ENCODE results near the gene DLG2. TPM values are rescaled to one million over a fixed set of nuclear protein-coding genes. Genes with fewer than 3 reads are reported as not detected.
A peak's percentile ranks its signal among the peaks of the same experiment; 100 is the strongest.
"Not testable (repeated sequence)": the region's sequence is repeated elsewhere in the genome, so short reads cannot be mapped to it uniquely, and the experiment has no call there.

The DLG2 gene
- total RNA-seq, 1 experiment from 2014 or later, result 12.1 TPM

DNA sequence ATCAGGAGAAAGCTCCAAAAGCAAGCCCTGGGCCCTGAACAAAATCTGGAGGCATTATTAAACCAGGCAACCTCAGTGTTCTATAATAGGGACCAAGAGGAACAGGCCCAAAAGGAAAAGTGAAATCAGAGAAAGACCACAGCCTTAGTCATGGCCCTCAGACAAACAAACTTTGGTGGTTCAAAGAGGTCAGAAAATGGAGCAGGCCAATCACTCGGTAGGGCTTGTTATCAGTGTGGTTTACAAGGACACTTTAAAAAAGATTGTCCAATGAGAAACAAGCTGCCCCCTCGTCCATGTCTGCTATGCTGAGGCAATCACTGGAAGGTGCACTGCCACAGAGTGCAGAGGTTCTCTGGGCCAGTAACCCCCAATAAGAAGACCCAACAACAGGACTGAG lies 17.9 kb downstream of the DLG2 start:
- not testable (repeated sequence) for H3K36me3 ChIP-seq; H3K4me1 ChIP-seq; H3K27ac ChIP-seq; H3K4me3 ChIP-seq; H3K27me3 ChIP-seq; DNase-seq; H3K9me3 ChIP-seq (replicated peaks)

DNA sequence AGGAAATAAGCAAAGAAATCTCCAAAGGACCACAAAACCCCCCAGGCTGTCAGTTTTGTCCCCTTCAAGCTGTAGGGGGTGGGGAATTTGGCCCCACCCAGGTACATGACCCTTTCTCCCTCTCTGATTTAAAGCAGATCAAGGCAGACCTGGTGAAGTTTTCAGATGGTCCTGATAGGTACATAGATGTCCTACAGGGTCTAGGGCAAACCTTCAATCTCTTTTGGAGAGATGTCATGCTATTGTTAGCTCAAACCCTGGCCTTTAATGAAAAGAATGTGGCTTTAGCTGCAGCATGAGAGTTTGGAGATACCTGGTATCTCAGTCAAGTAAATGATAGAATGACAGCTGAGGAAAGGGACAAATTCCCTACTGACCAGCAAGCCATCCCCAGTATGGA lies 18.5 kb downstream of the DLG2 start:
- H3K27ac ChIP-seq; H3K9me3 ChIP-seq (replicated peaks); H3K4me3 ChIP-seq; DNase-seq; H3K36me3 ChIP-seq; H3K4me1 ChIP-seq; H3K27me3 ChIP-seq: not testable (repeated sequence)

DNA sequence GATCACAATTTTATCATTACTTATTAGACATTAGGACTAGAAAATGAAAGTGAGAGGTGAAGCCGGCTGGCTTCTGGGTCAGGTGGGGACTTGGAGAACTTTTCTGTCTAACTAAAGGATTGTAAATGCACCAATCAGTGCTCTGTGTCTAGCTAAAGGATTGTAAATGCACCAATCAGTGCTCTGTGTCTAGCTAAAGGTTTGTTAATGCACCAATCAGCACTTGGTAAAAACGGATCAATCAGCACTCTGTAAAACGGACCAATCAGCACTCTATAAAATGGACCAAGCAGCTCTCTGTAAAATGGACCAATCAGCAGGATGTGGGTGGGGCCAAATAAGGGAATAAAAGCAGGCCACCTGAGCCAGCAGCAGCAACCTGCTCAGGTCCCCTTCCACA lies 20.9 kb downstream of the DLG2 start:
- not testable (repeated sequence) for DNase-seq; H3K27ac ChIP-seq; H3K36me3 ChIP-seq; H3K9me3 ChIP-seq (replicated peaks); H3K4me3 ChIP-seq; H3K4me1 ChIP-seq; H3K27me3 ChIP-seq

DNA sequence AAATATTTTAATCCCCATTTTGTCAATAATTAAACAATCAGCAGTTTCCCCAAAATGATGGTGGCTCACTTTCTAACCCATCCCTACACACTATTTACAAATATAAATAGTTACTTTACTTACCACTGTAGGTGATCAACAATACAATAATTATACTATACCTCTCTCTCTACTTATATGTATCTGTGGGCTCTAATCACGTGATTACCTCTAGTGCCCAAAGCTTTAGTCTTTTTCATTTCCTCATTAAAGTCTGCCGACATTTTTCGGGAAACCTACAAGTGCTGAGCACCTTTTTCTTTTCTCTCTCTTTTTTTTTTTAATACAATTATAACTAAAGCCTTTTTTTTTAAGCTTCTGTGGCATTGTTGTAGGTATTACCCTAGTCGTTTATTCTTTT lies 23.9 kb downstream of the DLG2 start:
- H3K36me3 ChIP-seq, result no peaks in the 10 kb centered on the region
- no peaks in the 10 kb centered on the region for H3K9me3 ChIP-seq (replicated peaks)
- no peak overlapping the region for H3K4me3 ChIP-seq
- DNase-seq, result no peak
- no peaks in the 10 kb centered on the region for H3K4me1 ChIP-seq
- H3K27me3 ChIP-seq, result no peaks in the 10 kb centered on the region
- H3K27ac ChIP-seq, result no peak overlapping the region

DNA sequence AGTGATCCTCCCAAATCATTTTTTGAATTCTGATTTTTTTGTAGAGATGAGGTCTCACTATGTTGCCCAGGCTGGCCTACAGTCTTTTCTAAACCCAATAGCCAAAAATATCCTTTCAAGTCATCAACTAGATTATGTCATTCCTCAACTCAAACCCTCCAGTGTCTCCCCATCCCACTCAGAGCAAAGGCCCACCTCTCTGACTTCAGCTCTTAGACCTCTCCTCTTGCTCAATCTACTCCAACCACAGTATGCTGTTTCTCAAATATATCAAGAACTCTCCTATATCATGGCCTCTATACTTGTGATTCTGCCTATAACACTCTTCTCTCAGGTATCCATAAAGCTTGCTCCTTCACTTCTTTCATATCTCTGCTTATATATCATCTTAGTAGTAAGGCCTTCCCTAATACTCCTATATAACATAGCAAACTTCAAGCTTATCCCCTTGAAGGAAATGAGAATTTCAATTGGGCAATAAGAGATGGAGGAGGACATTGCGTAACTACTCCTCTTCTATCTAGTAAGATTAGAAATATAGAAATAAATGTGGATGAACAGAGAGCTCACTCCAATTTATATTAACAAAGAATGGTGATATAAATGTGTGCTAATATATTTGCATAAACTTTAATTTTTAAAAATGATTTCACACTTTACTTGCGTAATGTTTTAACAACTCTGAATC lies 24.5 kb downstream of the DLG2 start:
- H3K27me3 ChIP-seq, result no peaks in the 10 kb centered on the region
- no peak overlapping the region for H3K4me3 ChIP-seq
- no peaks in the 10 kb centered on the region for H3K36me3 ChIP-seq
- no peak for DNase-seq
- no peaks in the 10 kb centered on the region for H3K9me3 ChIP-seq (replicated peaks)
- H3K27ac ChIP-seq, result no peak overlapping the region
- no peaks in the 10 kb centered on the region for H3K4me1 ChIP-seq

DNA sequence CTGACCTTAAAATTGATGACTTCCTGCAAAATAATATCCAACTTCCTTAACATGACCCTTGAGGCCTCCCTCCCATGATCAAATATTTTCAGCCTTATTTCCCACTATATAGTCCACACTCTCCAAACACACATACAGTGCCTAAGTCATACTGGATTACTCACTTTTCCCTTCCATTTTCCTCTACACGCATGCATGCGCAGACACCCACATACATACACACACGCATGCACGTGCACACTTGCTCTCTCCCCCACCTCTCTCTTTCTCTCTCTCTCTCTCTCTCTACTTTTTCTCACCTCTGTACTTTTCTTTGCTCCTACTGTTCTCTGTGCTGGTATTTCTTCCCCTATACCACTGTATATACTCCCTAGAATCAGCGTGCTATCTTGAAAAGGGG lies 28.1 kb downstream of the DLG2 start:
- no peaks in the 10 kb centered on the region for H3K36me3 ChIP-seq
- no peak overlapping the region for H3K27ac ChIP-seq
- H3K4me1 ChIP-seq, result no peaks in the 10 kb centered on the region

DNA sequence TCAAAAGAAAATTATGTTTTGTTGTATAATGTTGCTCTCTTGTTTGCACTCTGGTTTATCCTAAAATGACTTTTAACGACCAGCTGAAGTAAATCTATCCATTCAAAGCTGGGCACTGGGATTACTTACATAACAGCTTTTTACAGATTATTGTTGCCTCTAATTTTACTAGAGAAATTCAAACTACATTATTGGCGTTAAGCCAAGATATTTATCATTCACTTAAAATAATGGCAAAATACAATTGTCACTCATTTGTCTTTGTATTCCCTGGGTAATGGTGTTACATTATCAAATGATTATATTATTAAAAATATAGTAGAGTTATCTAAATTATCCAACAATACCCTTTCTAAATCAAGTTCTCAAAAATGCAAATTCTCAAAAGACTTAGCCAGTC lies 30.3 kb downstream of the DLG2 start:
- Histone ChIP-seq H3K36me3 (no peaks in the 10 kb centered on the region), H3K4me1 (no peaks in the 10 kb centered on the region)

More for the DNA sequence above, 28.1 kb downstream of the DLG2 start:
- no peak for DNase-seq
- Histone ChIP-seq H3K27me3 (no peaks in the 10 kb centered on the region), H3K4me3 (no peak overlapping the region), H3K9me3 (replicated peaks) (no peaks in the 10 kb centered on the region)

DNA sequence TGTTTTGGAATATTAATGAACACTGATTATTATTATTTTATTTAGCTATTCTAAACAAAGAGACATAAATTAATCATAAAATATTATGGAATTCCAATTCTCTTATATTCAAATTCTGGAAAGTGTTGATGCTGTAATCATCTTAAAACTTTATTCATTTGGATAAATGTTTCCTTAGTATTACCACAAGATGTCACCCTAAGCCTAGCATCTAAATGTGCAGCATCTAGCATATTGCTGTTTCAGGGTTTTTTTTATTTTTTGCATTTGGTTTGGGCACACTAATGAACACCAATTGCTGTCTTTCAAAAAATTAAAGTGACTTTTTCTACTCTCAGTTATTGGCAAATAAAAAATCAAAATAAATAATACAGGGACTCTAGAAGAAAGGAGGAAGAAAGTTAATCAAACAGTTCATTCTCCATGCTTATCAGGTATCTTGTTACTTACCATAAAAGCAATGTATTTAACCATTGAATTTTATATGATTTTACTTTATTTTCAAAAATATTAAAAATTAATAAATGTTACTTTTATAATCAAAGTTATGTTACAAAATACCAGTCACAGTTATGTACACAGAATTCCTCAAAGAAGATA lies 31.8 kb downstream of the DLG2 start:
- H3K9me3 ChIP-seq (replicated peaks), result no peaks in the 10 kb centered on the region
- no peak overlapping the region for H3K4me3 ChIP-seq
- no peak overlapping the region for H3K27ac ChIP-seq
- no peaks in the 10 kb centered on the region for H3K36me3 ChIP-seq
- no peaks in the 10 kb centered on the region for H3K4me1 ChIP-seq
- peak in 1 of 2 experiments; percentile 77 for DNase-seq
- no peaks in the 10 kb centered on the region for H3K27me3 ChIP-seq

More for the DNA sequence above, 30.3 kb downstream of the DLG2 start:
- H3K9me3 ChIP-seq (replicated peaks), result no peaks in the 10 kb centered on the region
- no peaks in the 10 kb centered on the region for H3K27me3 ChIP-seq
- no peak overlapping the region for H3K4me3 ChIP-seq
- no peak for DNase-seq
- H3K27ac ChIP-seq, result no peak overlapping the region

DNA sequence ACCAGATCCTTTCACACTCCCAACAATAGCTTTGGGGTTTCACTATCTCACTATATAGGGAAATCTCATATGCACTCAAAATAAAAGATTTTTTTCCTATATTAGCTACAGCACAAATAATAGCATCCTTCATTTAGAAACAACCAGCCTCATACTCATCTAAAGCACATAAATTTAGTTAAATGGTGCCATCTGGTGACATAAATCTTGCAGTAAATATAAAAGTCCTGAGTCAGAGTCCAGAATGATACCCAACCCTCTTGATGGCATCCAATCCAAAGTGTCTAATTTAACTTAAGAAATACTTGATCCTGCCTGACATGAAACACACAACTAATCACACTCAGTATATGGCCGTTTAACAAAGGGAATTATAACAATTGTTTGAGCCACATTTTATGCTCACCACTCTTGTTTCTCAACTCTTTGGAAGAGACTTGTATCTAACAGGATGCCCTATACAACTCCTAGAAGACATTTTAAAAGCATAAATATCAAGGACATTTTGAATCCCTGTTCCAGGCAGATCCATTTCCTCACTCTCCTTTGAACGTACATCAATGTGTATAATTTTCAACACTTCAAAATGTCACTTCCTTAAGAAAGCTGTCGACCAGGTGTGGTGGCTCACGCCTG lies 36.2 kb downstream of the DLG2 start:
- Histone ChIP-seq H3K27ac (no peak overlapping the region), H3K27me3 (no peaks in the 10 kb centered on the region), H3K4me1 (no peaks in the 10 kb centered on the region), H3K4me3 (no peak overlapping the region), H3K9me3 (replicated peaks) (no peaks in the 10 kb centered on the region), H3K36me3 (no peaks in the 10 kb centered on the region)
- DNase-seq, result peak in 1 of 2 experiments; percentile 83

DNA sequence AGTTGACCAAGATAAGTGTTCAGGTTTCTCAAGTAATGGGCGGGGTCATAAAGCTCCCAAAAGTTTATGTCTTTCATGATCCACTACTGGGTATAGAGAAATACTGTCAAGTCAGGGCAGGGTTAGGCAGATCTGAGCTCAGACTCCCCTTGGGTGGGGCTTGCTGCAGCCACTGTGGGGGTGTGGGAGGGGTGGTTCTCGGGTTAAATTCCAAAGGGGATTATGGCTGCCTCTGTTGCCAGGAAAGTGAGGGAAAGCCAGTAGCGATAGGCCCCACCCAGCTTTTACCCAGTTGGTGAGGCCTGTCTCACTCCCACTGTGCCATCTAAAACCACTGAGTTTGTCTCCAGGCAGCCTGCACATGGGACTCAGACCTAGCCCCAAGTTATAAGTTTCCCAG lies 37.8 kb downstream of the DLG2 start:
- no peaks in the 10 kb centered on the region for H3K27me3 ChIP-seq
- H3K9me3 ChIP-seq (replicated peaks), result no peaks in the 10 kb centered on the region
- H3K27ac ChIP-seq, result no peak overlapping the region
- no peaks in the 10 kb centered on the region for H3K4me1 ChIP-seq
- no peaks in the 10 kb centered on the region for H3K36me3 ChIP-seq
- no peak overlapping the region for H3K4me3 ChIP-seq
- DNase-seq, result peak in 1 of 2 experiments; percentile 23

DNA sequence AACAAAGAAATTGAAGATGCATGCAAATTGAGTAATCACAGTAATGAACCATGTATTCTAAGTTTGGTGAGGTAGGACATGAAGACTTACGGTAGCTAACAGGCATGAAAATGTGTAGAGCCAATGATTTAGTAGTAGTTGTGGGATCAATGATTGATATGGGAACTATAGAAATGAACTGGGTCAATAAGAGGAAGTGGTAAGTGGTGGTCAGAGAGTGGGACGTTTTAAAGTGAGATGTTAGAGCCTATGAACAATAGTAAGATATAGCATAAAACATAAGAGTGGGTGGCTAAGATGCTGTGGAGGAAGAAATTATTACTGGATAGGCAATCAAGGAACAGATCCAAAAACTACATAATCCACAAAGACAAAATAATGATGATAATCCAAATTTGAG lies 45.0 kb downstream of the DLG2 start:
- Histone ChIP-seq H3K9me3 (replicated peaks) (no peaks in the 10 kb centered on the region), H3K27ac (no peak overlapping the region), H3K36me3 (no peaks in the 10 kb centered on the region), H3K4me1 (no peaks in the 10 kb centered on the region), H3K4me3 (no peak overlapping the region), H3K27me3 (no peaks in the 10 kb centered on the region)
- DNase-seq, result no peak

DNA sequence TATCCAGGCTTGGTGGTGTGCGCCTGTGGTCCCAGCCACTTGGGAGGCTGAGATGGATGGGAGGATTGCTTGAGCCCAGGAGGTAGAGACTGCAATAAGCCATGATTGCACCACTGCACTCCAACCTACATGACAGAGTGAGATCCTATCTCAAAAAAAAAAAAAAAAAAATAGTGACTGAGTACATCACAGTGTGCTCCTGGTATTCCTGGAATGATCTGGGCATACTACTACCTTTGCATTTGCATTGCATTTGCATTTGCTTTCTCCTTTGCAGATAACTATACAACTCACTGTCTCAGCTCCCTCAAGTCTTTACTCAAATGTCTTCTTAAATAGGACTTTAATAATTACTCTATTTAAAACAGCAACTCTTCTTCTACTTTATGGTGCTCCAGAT lies 51.8 kb downstream of the DLG2 start:
- H3K4me3 ChIP-seq, result no peak overlapping the region
- H3K4me1 ChIP-seq, result no peaks in the 10 kb centered on the region

DNA sequence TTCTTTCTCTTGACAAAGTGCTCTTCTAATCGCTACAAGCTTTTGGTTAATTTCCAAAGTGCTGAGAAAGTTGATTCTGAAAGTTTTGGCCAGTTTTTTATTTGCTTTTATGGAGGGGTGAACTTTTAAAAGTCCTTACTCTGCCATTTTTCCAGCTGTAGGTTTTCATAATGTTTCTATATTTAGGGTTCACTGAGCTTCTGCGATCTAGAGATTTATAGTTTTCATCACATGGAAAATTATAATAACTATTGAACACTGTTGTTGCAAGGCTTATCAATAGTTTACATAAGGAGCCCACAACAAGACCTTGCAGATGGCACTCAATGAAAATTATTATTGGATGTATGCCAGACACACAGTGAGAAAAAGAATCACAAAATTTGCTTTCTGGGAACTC lies 55.1 kb downstream of the DLG2 start:
- Histone ChIP-seq H3K9me3 (replicated peaks) (no peaks in the 10 kb centered on the region), H3K4me1 (no peaks in the 10 kb centered on the region), H3K36me3 (no peaks in the 10 kb centered on the region), H3K27me3 (no peaks in the 10 kb centered on the region), H3K4me3 (no peak overlapping the region), H3K27ac (no peak overlapping the region)
- no peak for DNase-seq

More for the DNA sequence above, 51.8 kb downstream of the DLG2 start:
- Histone ChIP-seq H3K36me3 (no peaks in the 10 kb centered on the region), H3K27ac (no peak overlapping the region), H3K27me3 (no peaks in the 10 kb centered on the region), H3K9me3 (replicated peaks) (no peaks in the 10 kb centered on the region)
- DNase-seq, result no peak

DNA sequence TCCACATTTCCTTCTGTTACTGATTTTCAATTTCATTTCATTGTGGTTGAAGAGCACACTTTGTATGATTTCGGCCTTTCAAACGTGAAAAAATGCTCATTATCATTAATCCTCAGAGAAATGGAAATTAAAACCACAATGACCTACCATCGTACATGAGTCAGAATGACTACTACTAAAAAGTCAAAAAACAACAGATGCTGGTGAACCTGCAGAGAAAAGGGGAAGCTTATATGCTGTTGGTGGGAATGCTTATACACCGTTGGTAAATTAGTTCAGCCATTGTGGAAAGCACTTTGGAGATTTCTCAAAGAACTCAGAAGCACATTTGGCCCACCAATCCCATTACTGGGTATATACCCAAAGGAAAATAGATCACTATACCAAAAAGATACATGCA lies 57.6 kb downstream of the DLG2 start:
- Histone ChIP-seq H3K4me1 (no peaks in the 10 kb centered on the region), H3K9me3 (replicated peaks) (no peaks in the 10 kb centered on the region), H3K27ac (no peak overlapping the region), H3K27me3 (no peaks in the 10 kb centered on the region), H3K36me3 (no peaks in the 10 kb centered on the region), H3K4me3 (no peak overlapping the region)
- DNase-seq, result no peak

DNA sequence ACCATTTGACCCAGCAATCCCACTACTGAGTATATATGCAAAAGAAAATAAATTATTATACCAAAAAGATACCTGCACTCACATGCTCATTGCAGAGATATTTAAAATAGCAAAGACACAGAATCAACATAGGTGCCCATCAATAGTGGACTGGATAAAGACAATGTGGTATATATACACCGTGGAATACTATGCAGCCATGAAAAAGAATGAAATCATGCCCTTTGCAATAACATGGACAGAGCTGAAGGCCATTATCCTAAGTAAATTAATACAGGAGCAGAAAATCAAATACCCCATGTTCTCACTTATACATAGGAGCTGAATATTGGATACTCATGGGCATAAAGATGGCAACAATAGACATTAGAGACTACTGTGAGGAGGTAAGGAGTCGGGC lies 68.7 kb downstream of the DLG2 start:
- H3K4me1 ChIP-seq, result no peaks in the 10 kb centered on the region
- no peaks in the 10 kb centered on the region for H3K36me3 ChIP-seq
- no peak overlapping the region for H3K4me3 ChIP-seq
- H3K27me3 ChIP-seq, result no peaks in the 10 kb centered on the region
- DNase-seq, result no peak
- no peaks in the 10 kb centered on the region for H3K9me3 ChIP-seq (replicated peaks)
- no peak overlapping the region for H3K27ac ChIP-seq

DNA sequence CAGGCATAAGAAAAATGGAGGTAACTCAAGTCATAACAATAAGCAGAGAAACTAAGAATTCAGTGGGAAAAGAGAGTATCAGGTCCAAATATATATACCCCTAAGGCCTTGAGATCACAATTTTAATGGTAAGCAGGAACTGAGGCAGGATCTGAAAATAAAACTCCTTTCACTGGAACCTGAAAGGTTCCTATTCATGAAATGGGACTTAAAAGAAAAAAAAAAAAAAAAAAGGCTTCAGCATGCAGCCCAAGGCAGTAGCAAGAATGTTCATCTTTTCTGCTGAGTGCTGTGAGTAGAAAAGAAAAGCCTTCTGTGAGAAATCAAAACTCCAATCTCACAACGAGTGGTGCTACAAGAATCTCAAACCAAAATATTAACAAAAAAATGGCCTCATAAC lies 75.3 kb downstream of the DLG2 start:
- no peak for DNase-seq
- H3K36me3 ChIP-seq, result no peaks in the 10 kb centered on the region
- H3K27me3 ChIP-seq, result no peaks in the 10 kb centered on the region
- H3K27ac ChIP-seq, result no peak overlapping the region
- H3K4me3 ChIP-seq, result no peak overlapping the region
- no peaks in the 10 kb centered on the region; the same call in 1 of the 2 replicates for H3K9me3 ChIP-seq (replicated peaks)
- H3K4me1 ChIP-seq, result no peaks in the 10 kb centered on the region

All from SJCRH30 (cell line).